Neural cell (in vitro differentiated cells): ENCODE data around the gene CABP2. TPM values are rescaled to one million over a fixed set of nuclear protein-coding genes. Genes with fewer than 3 reads are reported as not detected.

Experiments
- H2AFZ ChIP-seq: fragments of 200-600, 300-800 bp; sonication (generic), shearing (Covaris generic); 2 replicates; pipeline ENCODE4 v1.6.0; 2014; ENCODE audit warnings: low read depth, mild to moderate bottlenecking, antibody characterized with exemption, low read length, moderate library complexity
- H3F3A ChIP-seq: fragments of 200-600 bp; shearing (Covaris generic); 2 replicates; pipeline ENCODE4 v1.6.1; 2016; ENCODE audit warnings: mild to moderate bottlenecking, moderate library complexity, mixed read lengths, antibody characterized with exemption, low read length; ENCODE audit not compliant: insufficient read depth, poor library complexity, severe bottlenecking
- H3K27ac ChIP-seq: fragments of 200-600, 300-800 bp; sonication (generic), shearing (Covaris generic); 2 replicates; pipeline ENCODE4 v1.5.1; 2014; ENCODE audit warnings: mild to moderate bottlenecking, low read length, moderate library complexity
- H3K27me3 ChIP-seq: fragments of 300-800, 200-600 bp; sonication (generic), shearing (Covaris generic); 2 replicates; pipeline ENCODE4 v1.6.0; 2014; ENCODE audit warnings: mild to moderate bottlenecking, low read depth, low read length, moderate library complexity; ENCODE audit not compliant: insufficient read depth
- H3K36me3 ChIP-seq: fragments of 300-800, 200-600 bp; sonication (generic), shearing (Covaris generic); 2 replicates; pipeline ENCODE4 v1.5.1; 2014; ENCODE audit warnings: mild to moderate bottlenecking, antibody characterized with exemption, low read length, moderate library complexity; ENCODE audit not compliant: insufficient read depth
- H3K4me2 ChIP-seq: fragments of 300-800, 200-600 bp; sonication (generic), shearing (Covaris generic); 2 replicates; pipeline ENCODE4 v1.6.0; 2014; ENCODE audit warnings: mild to moderate bottlenecking, low read length
- H3K4me3 ChIP-seq: fragments of 300-800, 200-600 bp; sonication (generic), shearing (Covaris generic); 2 replicates; pipeline ENCODE4 v1.5.1; 2014; ENCODE audit warnings: mild to moderate bottlenecking, low read length, moderate library complexity
- H3K79me2 ChIP-seq: fragments of 200-600 bp; shearing (Covaris generic); replicated peaks from 2 replicates; pipeline ENCODE4 v1.6.0; 2014; ENCODE audit warnings: mild to moderate bottlenecking, low read length, moderate library complexity; ENCODE audit not compliant: insufficient read depth
- H3K9ac ChIP-seq: fragments of 300-800, 200-600 bp; sonication (generic), shearing (Covaris generic); 2 replicates; pipeline ENCODE4 v1.6.1; 2016; ENCODE audit warnings: mild to moderate bottlenecking, low read length, mixed read lengths
- H3K9me2 ChIP-seq: fragments of 200-600 bp; shearing (Covaris generic); 2 replicates; pipeline ENCODE4 v1.6.1; 2016; ENCODE audit warnings: mild to moderate bottlenecking, low read length, mixed read lengths; ENCODE audit not compliant: insufficient read depth
- H3K9me3 ChIP-seq: fragments of 200-600, 300-800 bp; sonication (generic), shearing (Covaris generic); 2 replicates; pipeline ENCODE4 v1.6.1; 2016; ENCODE audit warnings: mild to moderate bottlenecking, mixed run types, low read length, moderate library complexity, mixed read lengths
- H4K20me1 ChIP-seq: fragments of 200-600 bp; shearing (Covaris generic); 2 replicates; pipeline ENCODE4 v1.6.1; 2016; ENCODE audit warnings: mild to moderate bottlenecking, mixed run types; ENCODE audit not compliant: insufficient read depth
- EP300 ChIP-seq: fragments of 450-650 bp; conservative IDR thresholded peaks from 2 replicates; pipeline ENCODE4 v1.6.1; 2014; ENCODE audit warnings: antibody characterized with exemption, mild to moderate bottlenecking, moderate library complexity; ENCODE audit not compliant: poor library complexity, severe bottlenecking
- EZH2 ChIP-seq: fragments of 200-600, 300-800 bp; shearing (Covaris generic), sonication (generic); IDR thresholded peaks from 2 replicates; pipeline ENCODE4 v1.6.1; 2014; ENCODE audit warnings: antibody characterized with exemption, low read length, borderline replicate concordance, mild to moderate bottlenecking; ENCODE audit not compliant: insufficient read depth, poor library complexity, severe bottlenecking
- POLR2AphosphoS5 ChIP-seq: IDR thresholded peaks from 2 replicates; pipeline ENCODE4 v1.6.1; 2012
- polyA plus RNA-seq: library from polyadenylated mRNA; depleted of rRNA; stranded (reverse); fragments of >200 nt; gene quantifications from 2 replicates; pipeline ENCODE4 v1.2.3, GENCODE V29; 2014
- TF ChIP-seq, protein P1 (sequence below): IDR thresholded peaks from 2 replicates; pipeline ENCODE4 v1.6.1; 2012; ENCODE audit warnings: borderline replicate concordance
- TF ChIP-seq, protein P2 (sequence below): fragments of 450-650 bp; IDR thresholded peaks from 2 replicates; pipeline ENCODE4 v1.5.1; 2014; ENCODE audit warnings: antibody characterized with exemption, mild to moderate bottlenecking, moderate library complexity; ENCODE audit not compliant: poor library complexity, severe bottlenecking

CABP2 gene
- polyA plus RNA-seq, 1 donor from 2014 or later = not detected

DNA sequence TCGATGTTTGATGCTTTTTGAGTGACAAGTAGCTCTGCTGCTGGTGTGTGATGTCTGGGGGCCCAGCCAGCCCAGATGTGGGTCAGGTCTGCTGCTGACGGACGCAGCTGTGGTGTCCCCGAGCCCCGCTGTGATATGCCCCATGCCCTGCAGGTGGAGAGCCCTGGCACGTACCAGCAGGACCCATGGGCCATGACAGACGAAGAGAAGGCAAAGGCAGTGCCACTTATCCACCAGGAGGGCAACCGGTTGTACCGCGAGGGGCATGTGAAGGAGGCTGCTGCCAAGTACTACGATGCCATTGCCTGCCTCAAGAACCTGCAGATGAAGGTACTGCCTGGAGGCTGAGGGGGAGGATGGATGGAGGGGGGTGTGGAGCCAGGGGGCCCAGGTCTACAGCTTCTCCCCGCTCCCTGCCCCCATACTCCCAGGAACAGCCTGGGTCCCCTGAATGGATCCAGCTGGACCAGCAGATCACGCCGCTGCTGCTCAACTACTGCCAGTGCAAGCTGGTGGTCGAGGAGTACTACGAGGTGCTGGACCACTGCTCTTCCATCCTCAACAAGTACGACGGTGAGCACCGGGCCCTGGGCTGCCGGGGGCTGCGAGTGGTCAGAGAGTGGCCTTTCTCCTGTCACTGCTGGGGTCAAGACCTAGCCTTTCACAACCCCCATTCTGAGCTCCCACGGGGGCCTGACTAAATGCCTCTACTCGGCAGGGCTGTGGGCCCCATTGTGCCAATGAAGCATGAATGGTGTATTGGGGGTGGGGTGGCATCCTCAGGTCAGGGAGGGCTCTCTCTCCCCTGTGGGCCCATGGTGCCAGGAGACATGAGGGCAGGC, 33.1 kb downstream of the CABP2 start:
- H4K20me1 ChIP-seq = no peaks in the 10 kb centered on the region
- no peaks in the 10 kb centered on the region for H3K9me2 ChIP-seq
- H3K4me3 ChIP-seq = no peak overlapping the region
- H3K4me2 ChIP-seq = no peak overlapping the region
- no peaks in the 10 kb centered on the region for H3K9me3 ChIP-seq
- H3F3A ChIP-seq = no peaks in the 10 kb centered on the region
- H3K36me3 ChIP-seq = no peaks in the 10 kb centered on the region
- H3K27ac ChIP-seq = no peak overlapping the region
- H3K9ac ChIP-seq = no peak overlapping the region
- no peaks in the 10 kb centered on the region for H3K27me3 ChIP-seq
- no peak for TF ChIP-seq EP300
- H3K79me2 ChIP-seq = no peaks in the 10 kb centered on the region
- H2AFZ ChIP-seq = no peak overlapping the region

DNA sequence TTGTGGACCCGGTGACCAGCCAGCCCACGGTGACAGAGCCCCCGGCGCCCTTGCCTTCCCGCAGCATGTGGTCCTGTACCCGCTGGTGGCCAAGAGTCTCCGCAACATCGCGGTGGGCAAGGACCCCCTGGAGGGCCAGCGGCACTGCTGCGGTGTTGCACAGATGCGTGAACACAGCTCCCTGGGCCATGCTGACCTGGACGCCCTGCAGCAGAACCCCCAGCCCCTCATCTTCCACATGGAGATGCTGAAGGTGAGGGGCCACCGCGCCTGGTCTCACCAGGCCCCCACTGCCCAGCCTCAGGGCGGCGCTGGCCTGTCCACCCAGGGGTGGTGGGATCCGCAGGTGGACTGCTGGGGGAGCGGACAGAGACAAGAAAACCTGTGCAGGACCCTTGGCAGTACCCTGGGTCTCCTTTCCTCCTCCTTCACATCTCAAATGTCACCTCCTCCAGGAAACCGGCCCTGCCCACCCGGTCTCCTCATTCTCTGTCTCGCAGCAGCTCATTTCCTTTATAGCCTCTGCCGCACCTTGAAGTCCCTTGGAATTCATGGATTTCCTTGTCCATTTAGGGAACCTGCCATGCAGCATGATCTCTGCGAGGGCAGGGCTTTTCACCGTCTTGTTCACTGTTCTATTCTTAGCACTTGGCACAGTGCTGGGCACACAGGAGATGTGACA, 33.9 kb downstream of the CABP2 start:
- H3F3A ChIP-seq = no peaks in the 10 kb centered on the region
- no peak overlapping the region for H2AFZ ChIP-seq
- TF ChIP-seq, protein P1, sequence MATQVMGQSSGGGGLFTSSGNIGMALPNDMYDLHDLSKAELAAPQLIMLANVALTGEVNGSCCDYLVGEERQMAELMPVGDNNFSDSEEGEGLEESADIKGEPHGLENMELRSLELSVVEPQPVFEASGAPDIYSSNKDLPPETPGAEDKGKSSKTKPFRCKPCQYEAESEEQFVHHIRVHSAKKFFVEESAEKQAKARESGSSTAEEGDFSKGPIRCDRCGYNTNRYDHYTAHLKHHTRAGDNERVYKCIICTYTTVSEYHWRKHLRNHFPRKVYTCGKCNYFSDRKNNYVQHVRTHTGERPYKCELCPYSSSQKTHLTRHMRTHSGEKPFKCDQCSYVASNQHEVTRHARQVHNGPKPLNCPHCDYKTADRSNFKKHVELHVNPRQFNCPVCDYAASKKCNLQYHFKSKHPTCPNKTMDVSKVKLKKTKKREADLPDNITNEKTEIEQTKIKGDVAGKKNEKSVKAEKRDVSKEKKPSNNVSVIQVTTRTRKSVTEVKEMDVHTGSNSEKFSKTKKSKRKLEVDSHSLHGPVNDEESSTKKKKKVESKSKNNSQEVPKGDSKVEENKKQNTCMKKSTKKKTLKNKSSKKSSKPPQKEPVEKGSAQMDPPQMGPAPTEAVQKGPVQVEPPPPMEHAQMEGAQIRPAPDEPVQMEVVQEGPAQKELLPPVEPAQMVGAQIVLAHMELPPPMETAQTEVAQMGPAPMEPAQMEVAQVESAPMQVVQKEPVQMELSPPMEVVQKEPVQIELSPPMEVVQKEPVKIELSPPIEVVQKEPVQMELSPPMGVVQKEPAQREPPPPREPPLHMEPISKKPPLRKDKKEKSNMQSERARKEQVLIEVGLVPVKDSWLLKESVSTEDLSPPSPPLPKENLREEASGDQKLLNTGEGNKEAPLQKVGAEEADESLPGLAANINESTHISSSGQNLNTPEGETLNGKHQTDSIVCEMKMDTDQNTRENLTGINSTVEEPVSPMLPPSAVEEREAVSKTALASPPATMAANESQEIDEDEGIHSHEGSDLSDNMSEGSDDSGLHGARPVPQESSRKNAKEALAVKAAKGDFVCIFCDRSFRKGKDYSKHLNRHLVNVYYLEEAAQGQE = no peak
- TF ChIP-seq EZH2 (no peak), EP300 (no peak), POLR2AphosphoS5 (no peak)
- TF ChIP-seq, protein P2, sequence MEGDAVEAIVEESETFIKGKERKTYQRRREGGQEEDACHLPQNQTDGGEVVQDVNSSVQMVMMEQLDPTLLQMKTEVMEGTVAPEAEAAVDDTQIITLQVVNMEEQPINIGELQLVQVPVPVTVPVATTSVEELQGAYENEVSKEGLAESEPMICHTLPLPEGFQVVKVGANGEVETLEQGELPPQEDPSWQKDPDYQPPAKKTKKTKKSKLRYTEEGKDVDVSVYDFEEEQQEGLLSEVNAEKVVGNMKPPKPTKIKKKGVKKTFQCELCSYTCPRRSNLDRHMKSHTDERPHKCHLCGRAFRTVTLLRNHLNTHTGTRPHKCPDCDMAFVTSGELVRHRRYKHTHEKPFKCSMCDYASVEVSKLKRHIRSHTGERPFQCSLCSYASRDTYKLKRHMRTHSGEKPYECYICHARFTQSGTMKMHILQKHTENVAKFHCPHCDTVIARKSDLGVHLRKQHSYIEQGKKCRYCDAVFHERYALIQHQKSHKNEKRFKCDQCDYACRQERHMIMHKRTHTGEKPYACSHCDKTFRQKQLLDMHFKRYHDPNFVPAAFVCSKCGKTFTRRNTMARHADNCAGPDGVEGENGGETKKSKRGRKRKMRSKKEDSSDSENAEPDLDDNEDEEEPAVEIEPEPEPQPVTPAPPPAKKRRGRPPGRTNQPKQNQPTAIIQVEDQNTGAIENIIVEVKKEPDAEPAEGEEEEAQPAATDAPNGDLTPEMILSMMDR = no peak
- H3K27ac ChIP-seq = no peak overlapping the region
- H3K9me2 ChIP-seq = no peaks in the 10 kb centered on the region
- no peak overlapping the region for H3K4me3 ChIP-seq
- H3K9ac ChIP-seq = no peak overlapping the region
- no peaks in the 10 kb centered on the region for H3K27me3 ChIP-seq
- H3K36me3 ChIP-seq = no peaks in the 10 kb centered on the region
- H3K79me2 ChIP-seq = no peaks in the 10 kb centered on the region
- H4K20me1 ChIP-seq = no peaks in the 10 kb centered on the region
- H3K9me3 ChIP-seq = no peaks in the 10 kb centered on the region
- H3K4me2 ChIP-seq = no peak overlapping the region
